ENCODE data around the gene PNPLA1.

Gene PNPLA1

DNA sequence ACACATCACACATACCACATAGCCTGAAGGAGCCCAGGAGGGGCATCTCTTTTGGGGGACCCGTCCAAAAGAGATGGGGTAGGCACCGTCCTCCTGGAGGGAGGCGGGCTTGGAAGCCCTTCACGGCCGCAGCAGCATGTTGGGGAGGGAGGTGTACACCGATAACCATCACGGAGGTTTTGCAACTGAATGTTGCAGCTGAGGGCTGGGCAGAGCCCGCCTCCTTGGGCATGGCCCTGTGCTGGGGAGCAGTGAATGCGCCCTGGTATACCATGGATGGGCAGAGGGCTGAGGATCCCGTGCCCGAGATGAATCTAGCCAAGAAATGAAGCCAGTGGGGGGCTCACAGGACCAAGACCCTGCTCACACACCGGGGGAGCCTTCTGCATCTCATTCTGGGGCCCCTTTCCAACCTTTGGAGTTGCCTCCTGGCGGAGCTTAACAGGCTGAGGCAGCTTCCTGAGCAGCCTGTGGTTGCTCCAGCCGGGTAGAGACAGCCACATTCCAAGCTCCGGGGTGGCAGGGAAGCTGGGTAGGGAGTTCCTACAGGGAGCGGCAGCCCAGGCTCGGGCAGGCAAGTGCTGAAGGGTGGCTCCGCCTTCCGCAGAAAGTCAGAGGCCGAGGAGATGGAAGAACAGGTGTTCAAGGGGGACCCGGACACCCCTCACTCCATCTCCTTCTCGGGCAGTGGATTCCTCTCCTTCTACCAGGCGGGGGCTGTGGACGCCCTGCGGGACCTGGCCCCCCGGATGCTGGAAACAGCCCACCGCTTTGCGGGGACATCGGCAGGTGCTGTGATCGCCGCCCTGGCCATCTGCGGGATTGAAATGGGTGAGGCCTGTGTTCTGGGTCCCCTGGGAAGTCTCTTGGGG is at the start of gene PNPLA1:
Gene PNPLA1, plus strand, starts transcription at position 227 of the 872 bp plus-strand sequence. Its CDS starts 400 bp downstream, at position 627.
- H3K9me3 ChIP-seq (ENCODE audit: control insufficient read depth, insufficient read depth, low read depth, low read length) = no peaks in the 10 kb centered on the region
- no peak within 1 kb of the TSS for H3K27ac ChIP-seq (ENCODE audit: extremely low read depth, low read depth, low read length)
- ChIA-PET POLR2A (no interaction called here), CTCF (interaction anchor here (2.3 kb wide), 1 partner anchor 33 kb away, joined by 7 read pairs; no protein-coding TSS in a partner anchor)
- no peaks in the 10 kb centered on the region for H3K4me1 ChIP-seq (ENCODE audit: control insufficient read depth, insufficient read depth, low read length)
- TF ChIP-seq SETDB1 (IDR thresholded peaks at IDR 0.05; ENCODE audit: insufficient read length, low read length) = no peak
- H3K36me3 ChIP-seq (ENCODE audit: control insufficient read depth in 2 of 2, insufficient read depth in 1 of 2, low read length in 2 of 2) = no peaks in the 10 kb centered on the region
- no peak within 1 kb of the TSS for H3K4me3 ChIP-seq (ENCODE audit: low read depth, low read length)

DNA sequence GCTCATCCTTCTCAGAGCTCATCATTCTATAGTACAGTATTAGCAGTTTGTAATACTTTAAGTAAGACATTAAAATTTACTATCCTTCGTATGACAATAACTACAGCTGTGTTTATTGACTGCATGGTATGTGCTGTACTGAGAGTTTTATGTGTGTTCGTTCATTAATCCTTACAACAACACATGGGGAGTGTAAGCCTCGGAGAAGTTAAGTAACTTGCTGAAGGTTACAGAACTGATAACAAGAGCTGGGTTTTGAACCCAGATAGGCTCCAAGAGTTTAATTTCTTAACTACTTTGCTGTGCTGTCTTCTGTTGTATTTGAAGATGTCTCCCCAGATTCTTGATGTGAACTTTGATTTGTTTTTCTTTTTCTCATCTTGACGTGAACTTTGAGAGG is 49.6 kb upstream of the PNPLA1 start:
- H3K36me3 ChIP-seq (ENCODE audit: control insufficient read depth in 2 of 2, insufficient read depth in 1 of 2, low read length in 2 of 2) = peaks cover 34 to 91% of the 10 kb centered on the region in 2 experiments
- H3K27ac ChIP-seq (ENCODE audit: extremely low read depth, low read depth, low read length) = no peak overlapping the region
- TF ChIP-seq, protein P1, sequence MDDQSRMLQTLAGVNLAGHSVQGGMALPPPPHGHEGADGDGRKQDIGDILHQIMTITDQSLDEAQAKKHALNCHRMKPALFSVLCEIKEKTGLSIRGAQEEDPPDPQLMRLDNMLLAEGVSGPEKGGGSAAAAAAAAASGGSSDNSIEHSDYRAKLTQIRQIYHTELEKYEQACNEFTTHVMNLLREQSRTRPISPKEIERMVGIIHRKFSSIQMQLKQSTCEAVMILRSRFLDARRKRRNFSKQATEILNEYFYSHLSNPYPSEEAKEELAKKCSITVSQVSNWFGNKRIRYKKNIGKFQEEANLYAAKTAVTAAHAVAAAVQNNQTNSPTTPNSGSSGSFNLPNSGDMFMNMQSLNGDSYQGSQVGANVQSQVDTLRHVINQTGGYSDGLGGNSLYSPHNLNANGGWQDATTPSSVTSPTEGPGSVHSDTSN (CRISPR knock-in tag; IDR thresholded peaks at IDR 0.05) = no peak
- TF ChIP-seq HOXD13 (CRISPR knock-in tag; IDR thresholded peaks at IDR 0.05; ENCODE audit: borderline replicate concordance) (no peak), ZNF112 (tag by site-specific recombination; IDR thresholded peaks at IDR 0.05) (no peak), ZNF138 (tag by site-specific recombination; IDR thresholded peaks at IDR 0.05; ENCODE audit: borderline replicate concordance) (no peak), ZNF146 (tag by site-specific recombination; IDR thresholded peaks at IDR 0.05) (no peak), ZNF404 (tag by site-specific recombination; IDR thresholded peaks at IDR 0.05) (no peak), ZBTB6 (tag by site-specific recombination; IDR thresholded peaks at IDR 0.05) (no peak), ZNF2 (tag by site-specific recombination; IDR thresholded peaks at IDR 0.05) (no peak), ZNF830 (tag by site-specific recombination; IDR thresholded peaks at IDR 0.05; ENCODE audit: low read depth) (no peak), ZNF560 (tag by site-specific recombination; IDR thresholded peaks at IDR 0.05; ENCODE audit: borderline replicate concordance) (no peak), ZNF140 (tag by site-specific recombination; IDR thresholded peaks at IDR 0.05) (no peak), ZBTB48 (tag by site-specific recombination; IDR thresholded peaks at IDR 0.05) (no peak), ZFP41 (tag by site-specific recombination; IDR thresholded peaks at IDR 0.05; ENCODE audit: borderline replicate concordance) (no peak), ZNF645 (tag by site-specific recombination; IDR thresholded peaks at IDR 0.05) (no peak), ZNF366 (tag by site-specific recombination; conservative IDR thresholded peaks at IDR 0.05) (no peak), ZSCAN23 (tag by site-specific recombination; IDR thresholded peaks at IDR 0.05) (no peak), TCF7L2 (IDR thresholded peaks at IDR 0.05; ENCODE audit: borderline replicate concordance, low read depth, low read length) (no peak), ZNF133 (tag by site-specific recombination; IDR thresholded peaks at IDR 0.05) (no peak)
- TF ChIP-seq, protein P2, sequence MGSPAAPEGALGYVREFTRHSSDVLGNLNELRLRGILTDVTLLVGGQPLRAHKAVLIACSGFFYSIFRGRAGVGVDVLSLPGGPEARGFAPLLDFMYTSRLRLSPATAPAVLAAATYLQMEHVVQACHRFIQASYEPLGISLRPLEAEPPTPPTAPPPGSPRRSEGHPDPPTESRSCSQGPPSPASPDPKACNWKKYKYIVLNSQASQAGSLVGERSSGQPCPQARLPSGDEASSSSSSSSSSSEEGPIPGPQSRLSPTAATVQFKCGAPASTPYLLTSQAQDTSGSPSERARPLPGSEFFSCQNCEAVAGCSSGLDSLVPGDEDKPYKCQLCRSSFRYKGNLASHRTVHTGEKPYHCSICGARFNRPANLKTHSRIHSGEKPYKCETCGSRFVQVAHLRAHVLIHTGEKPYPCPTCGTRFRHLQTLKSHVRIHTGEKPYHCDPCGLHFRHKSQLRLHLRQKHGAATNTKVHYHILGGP (tag by site-specific recombination; IDR thresholded peaks at IDR 0.05) = no peak
- peaks cover 9% of the 10 kb centered on the region for H3K4me1 ChIP-seq (ENCODE audit: control insufficient read depth, insufficient read depth, low read length)
- ChIA-PET CTCF (interaction anchor here (0.6 kb wide), 1 partner anchor 163 kb away, joined by 3 read pairs; no protein-coding TSS in a partner anchor), POLR2A (no interaction called here)
- no peaks in the 10 kb centered on the region for H3K9me3 ChIP-seq (ENCODE audit: control insufficient read depth, insufficient read depth, low read depth, low read length)
- no peak overlapping the region for H3K4me3 ChIP-seq (ENCODE audit: low read depth, low read length)

Data from HEK293 (cell line).